Fibroblast of lung (primary cell): ENCODE data around the gene FBN1. TPM values are rescaled to one million over a fixed set of nuclear protein-coding genes. Genes with fewer than 3 reads are reported as not detected.

Experiments
- DNase-seq, 2 donors: peaks; one replicate each; pipeline versions ENCODE4 v3.0.0 to v3.0.0-alpha.2; 2010; ENCODE audit warnings: low read depth in 2 of 2
- H2AFZ ChIP-seq: 2 replicates; pipeline ENCODE4 v1.5.1; 2012; ENCODE audit warnings: low read length, control low read depth, inconsistent platforms
- H3K27ac ChIP-seq: 2 replicates; pipeline ENCODE4 v1.5.1; 2011; ENCODE audit warnings: low read length, control low read depth; ENCODE audit not compliant: insufficient read depth
- H3K27me3 ChIP-seq: 2 replicates; pipeline ENCODE4 v1.5.1; 2011; ENCODE audit warnings: mild to moderate bottlenecking, low read length; ENCODE audit not compliant: control insufficient read depth, insufficient read depth
- H3K36me3 ChIP-seq: 2 replicates; pipeline ENCODE4 v1.5.1; 2011; ENCODE audit warnings: low read length; ENCODE audit not compliant: control insufficient read depth, insufficient read depth
- H3K4me1 ChIP-seq: 2 replicates; pipeline ENCODE4 v1.5.1; 2011; ENCODE audit warnings: low read length; ENCODE audit not compliant: control insufficient read depth, insufficient read depth; ENCODE audit errors: extremely low read depth
- H3K4me2 ChIP-seq: 2 replicates; pipeline ENCODE4 v1.5.1; 2011; ENCODE audit warnings: low read length, control low read depth; ENCODE audit not compliant: insufficient read depth; ENCODE audit errors: extremely low read depth
- H3K4me3 ChIP-seq, 4 experiments: fragments of 200-600 bp in 1 of 4; sonication (generic) in 1 of 4; replicated peaks in 1 of 4; 2 replicates each; pipeline ENCODE4 v1.5.1; 2011 to 2016; ENCODE audit warnings: low read length in 4 of 4, low read depth in 3 of 4, mild to moderate bottlenecking in 3 of 4, control low read depth in 2 of 4, inconsistent platforms in 1 of 4, mixed read lengths in 1 of 4; ENCODE audit not compliant: insufficient read depth in 1 of 4; ENCODE audit errors: control extremely low read depth in 1 of 4
- H3K79me2 ChIP-seq: 2 replicates; pipeline ENCODE4 v1.5.1; 2012; ENCODE audit warnings: mild to moderate bottlenecking, low read length, inconsistent platforms; ENCODE audit not compliant: control insufficient read depth, insufficient read depth
- H3K9ac ChIP-seq: 2 replicates; pipeline ENCODE4 v1.5.1; 2011; ENCODE audit warnings: mild to moderate bottlenecking, low read length, control low read depth; ENCODE audit not compliant: insufficient read depth
- H3K9me3 ChIP-seq: 2 replicates; pipeline ENCODE4 v1.5.1; 2012; ENCODE audit warnings: low read depth, low read length; ENCODE audit not compliant: control insufficient read depth, insufficient read depth
- H4K20me1 ChIP-seq: 2 replicates; pipeline ENCODE4 v1.5.1; 2011; ENCODE audit warnings: low read length; ENCODE audit not compliant: control insufficient read depth, insufficient read depth; ENCODE audit errors: extremely low read depth
- EZH2 ChIP-seq: IDR thresholded peaks from 2 replicates; pipeline ENCODE4 v1.5.1; 2012; ENCODE audit warnings: low read length, control low read depth, mild to moderate bottlenecking; ENCODE audit errors: missing control alignments
- polyA plus RNA-seq, 2 donors: library from polyadenylated mRNA; depleted of rRNA in 1 of 2; stranded (reverse) in 1 of 2; unstranded in 1 of 2; fragments of >200 nt; gene quantifications; 2 replicates each; pipeline ENCODE4 v1.2.1, GENCODE V29; 2011 to 2012; ENCODE audit warnings: missing spikeins in 1 of 2
- total RNA-seq: library from RNA; depleted of rRNA; stranded (reverse); fragments of >200 nt; gene quantifications from 2 replicates; pipeline ENCODE4 v1.2.1, GENCODE V29; 2014
- TF ChIP-seq, protein P1 (sequence below), 2 donors: IDR thresholded peaks in 1 of 2; conservative IDR thresholded peaks in 1 of 2; 1 replicate in 1 of 2; 2 replicates in 1 of 2; pipeline ENCODE4 v1.5.1; 2011 to 2012; ENCODE audit warnings: low read length in 2 of 2, control low read depth in 1 of 2, inconsistent platforms in 1 of 2, low read depth in 1 of 2, mild to moderate bottlenecking in 1 of 2

Gene FBN1
- total and polyA plus RNA-seq, 2 donors (not counting 1 experiment from before 2014, with no cell fraction given): 368 to 446 TPM

DNA sequence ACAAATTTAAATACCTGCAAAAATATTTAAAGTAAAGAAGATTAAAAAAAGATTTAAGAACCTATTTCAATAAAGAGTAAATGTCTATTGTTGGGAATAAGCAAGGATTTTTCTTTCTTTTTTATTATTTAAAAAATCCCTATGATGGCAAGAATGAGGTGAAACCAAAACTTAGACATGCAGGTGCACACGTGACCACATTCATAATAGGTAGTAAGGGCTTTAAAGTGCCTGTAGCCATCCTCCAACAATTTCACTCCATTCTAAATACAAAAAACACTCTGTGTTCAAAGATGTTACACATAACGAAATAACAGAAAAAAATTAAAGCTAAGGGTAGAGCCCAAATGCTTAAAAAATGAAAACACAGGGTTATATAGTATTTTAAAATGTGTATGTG, 74.0 kb downstream of the FBN1 start:
- no peak for TF ChIP-seq EZH2
- TF ChIP-seq, protein P1, sequence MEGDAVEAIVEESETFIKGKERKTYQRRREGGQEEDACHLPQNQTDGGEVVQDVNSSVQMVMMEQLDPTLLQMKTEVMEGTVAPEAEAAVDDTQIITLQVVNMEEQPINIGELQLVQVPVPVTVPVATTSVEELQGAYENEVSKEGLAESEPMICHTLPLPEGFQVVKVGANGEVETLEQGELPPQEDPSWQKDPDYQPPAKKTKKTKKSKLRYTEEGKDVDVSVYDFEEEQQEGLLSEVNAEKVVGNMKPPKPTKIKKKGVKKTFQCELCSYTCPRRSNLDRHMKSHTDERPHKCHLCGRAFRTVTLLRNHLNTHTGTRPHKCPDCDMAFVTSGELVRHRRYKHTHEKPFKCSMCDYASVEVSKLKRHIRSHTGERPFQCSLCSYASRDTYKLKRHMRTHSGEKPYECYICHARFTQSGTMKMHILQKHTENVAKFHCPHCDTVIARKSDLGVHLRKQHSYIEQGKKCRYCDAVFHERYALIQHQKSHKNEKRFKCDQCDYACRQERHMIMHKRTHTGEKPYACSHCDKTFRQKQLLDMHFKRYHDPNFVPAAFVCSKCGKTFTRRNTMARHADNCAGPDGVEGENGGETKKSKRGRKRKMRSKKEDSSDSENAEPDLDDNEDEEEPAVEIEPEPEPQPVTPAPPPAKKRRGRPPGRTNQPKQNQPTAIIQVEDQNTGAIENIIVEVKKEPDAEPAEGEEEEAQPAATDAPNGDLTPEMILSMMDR (conservative IDR thresholded peaks at IDR 0.05 in 1 of 2, IDR thresholded peaks at IDR 0.05 in 1 of 2; ENCODE audit: low read depth in 1 of 2, low read length in 2 of 2): no peak
- Histone ChIP-seq H3K9ac (no peak overlapping the region), H3K4me1 (no peaks in the 10 kb centered on the region), H2AFZ (no peak overlapping the region), H3K79me2 (peaks cover 17% of the 10 kb centered on the region), H3K36me3 (peaks cover 3% of the 10 kb centered on the region), H3K4me2 (no peak overlapping the region), H3K4me3 (no peak overlapping the region), H3K27me3 (no peaks in the 10 kb centered on the region), H3K27ac (no peak overlapping the region), H4K20me1 (no peaks in the 10 kb centered on the region), H3K9me3 (no peaks in the 10 kb centered on the region)
- no peak for DNase-seq

GRCh38 chr15:48570822-48571221, 74.7 kb downstream of the FBN1 start:
- Histone ChIP-seq H3K27ac (no peak overlapping the region), H3K4me1 (peaks cover 4% of the 10 kb centered on the region), H3K79me2 (peaks cover 13% of the 10 kb centered on the region), H2AFZ (no peak overlapping the region), H3K4me3 (no peak overlapping the region), H4K20me1 (no peaks in the 10 kb centered on the region), H3K36me3 (peaks cover 1% of the 10 kb centered on the region), H3K9ac (no peak overlapping the region), H3K27me3 (no peaks in the 10 kb centered on the region), H3K9me3 (no peaks in the 10 kb centered on the region), H3K4me2 (no peak overlapping the region)
- no peak for TF ChIP-seq EZH2
- TF ChIP-seq, protein P1 (conservative IDR thresholded peaks at IDR 0.05 in 1 of 2, IDR thresholded peaks at IDR 0.05 in 1 of 2; ENCODE audit: low read depth in 1 of 2, low read length in 2 of 2): no peak
- DNase-seq: no peak

GRCh38 chr15:48569591-48570302, 75.8 kb downstream of the FBN1 start:
- Histone ChIP-seq H3K4me1 (peaks cover 9% of the 10 kb centered on the region), H3K4me3 (no peak overlapping the region), H3K79me2 (peaks cover 15% of the 10 kb centered on the region), H3K4me2 (no peak overlapping the region), H4K20me1 (no peaks in the 10 kb centered on the region), H2AFZ (no peak overlapping the region), H3K27ac (no peak overlapping the region), H3K9me3 (no peaks in the 10 kb centered on the region), H3K36me3 (no peaks in the 10 kb centered on the region), H3K27me3 (no peaks in the 10 kb centered on the region), H3K9ac (no peak overlapping the region)
- no peak for TF ChIP-seq EZH2
- TF ChIP-seq, protein P1 (conservative IDR thresholded peaks at IDR 0.05 in 1 of 2, IDR thresholded peaks at IDR 0.05 in 1 of 2; ENCODE audit: low read depth in 1 of 2, low read length in 2 of 2): no peak
- DNase-seq: no peak
